ENCODE measurements around the gene GAL3ST2.
"Not testable (repeated sequence)": the region's sequence is repeated elsewhere in the genome, so short reads cannot be mapped to it uniquely, and the experiment has no call there.

Gene GAL3ST2

GRCh38 chr2:241809383-241810306, 33.0 kb downstream of the GAL3ST2 start:
- no peak for DNase-seq (ENCODE audit: low spot score)

- DNase-seq (ENCODE audit: low spot score), result no peak
Observed at GRCh38 chr2:241810307-241811200, 33.9 kb downstream of the GAL3ST2 start.

DNA sequence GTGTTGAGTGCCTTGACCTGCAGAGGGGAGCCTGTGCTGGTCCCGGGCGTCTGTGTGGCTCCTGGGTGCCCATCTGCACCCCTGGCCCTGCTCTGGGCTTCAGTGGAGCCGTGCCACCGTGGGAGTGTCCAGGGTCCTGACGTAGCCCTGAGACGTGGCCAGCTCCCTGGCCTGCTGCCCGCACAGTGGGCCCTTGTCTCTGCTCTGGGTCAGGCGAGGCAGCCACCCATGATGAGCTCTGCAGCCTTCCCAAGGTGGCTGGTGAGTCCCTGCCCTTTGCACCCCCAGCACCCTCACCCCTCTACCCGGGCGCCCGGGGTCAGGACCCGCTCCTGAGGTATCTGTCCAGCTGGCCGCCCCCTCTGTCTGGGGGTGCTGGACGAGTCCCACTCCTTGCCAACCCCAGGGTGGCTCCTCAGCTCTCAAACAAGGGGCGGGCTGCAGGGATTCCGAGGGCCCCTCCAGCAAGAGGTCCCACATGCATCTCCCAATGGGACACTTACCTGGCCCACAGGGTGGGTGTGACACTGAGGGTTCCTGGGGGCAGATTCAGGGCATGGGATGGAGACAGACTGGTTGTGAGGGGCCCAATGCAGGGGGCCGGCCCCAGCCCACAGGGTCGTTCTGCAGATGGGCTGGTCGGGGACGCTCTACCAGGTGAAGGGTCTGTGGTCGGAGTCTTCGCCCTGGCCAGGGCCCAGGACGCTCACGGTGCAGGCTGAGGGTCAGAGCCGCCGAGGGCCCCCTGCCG, 34.8 kb downstream of the GAL3ST2 start:
- no peak for DNase-seq (ENCODE audit: low spot score)

GRCh38 chr2:241811952-241812729, 35.5 kb downstream of the GAL3ST2 start:
- DNase-seq (ENCODE audit: low spot score), result no peak

GRCh38 chr2:241812730-241813643, 36.4 kb downstream of the GAL3ST2 start:
- DNase-seq (ENCODE audit: low spot score), result no peak

- no peak for DNase-seq (ENCODE audit: low spot score)
Observed at GRCh38 chr2:241813644-241814392, 37.2 kb downstream of the GAL3ST2 start.

DNA sequence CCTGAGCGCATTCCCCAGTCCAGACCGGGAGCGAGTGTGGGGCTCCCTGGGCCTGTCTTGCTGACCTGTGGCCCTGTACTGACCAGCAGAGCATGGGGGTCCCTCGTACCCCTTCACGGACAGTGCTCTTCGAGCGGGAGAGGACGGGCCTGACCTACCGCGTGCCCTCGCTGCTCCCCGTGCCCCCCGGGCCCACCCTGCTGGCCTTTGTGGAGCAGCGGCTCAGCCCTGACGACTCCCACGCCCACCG, 37.7 kb downstream of the GAL3ST2 start:
- no peak for DNase-seq (ENCODE audit: low spot score)

GRCh38 chr2:241814643-241815476, 38.2 kb downstream of the GAL3ST2 start:
- DNase-seq (ENCODE audit: low spot score), result no peak

DNA sequence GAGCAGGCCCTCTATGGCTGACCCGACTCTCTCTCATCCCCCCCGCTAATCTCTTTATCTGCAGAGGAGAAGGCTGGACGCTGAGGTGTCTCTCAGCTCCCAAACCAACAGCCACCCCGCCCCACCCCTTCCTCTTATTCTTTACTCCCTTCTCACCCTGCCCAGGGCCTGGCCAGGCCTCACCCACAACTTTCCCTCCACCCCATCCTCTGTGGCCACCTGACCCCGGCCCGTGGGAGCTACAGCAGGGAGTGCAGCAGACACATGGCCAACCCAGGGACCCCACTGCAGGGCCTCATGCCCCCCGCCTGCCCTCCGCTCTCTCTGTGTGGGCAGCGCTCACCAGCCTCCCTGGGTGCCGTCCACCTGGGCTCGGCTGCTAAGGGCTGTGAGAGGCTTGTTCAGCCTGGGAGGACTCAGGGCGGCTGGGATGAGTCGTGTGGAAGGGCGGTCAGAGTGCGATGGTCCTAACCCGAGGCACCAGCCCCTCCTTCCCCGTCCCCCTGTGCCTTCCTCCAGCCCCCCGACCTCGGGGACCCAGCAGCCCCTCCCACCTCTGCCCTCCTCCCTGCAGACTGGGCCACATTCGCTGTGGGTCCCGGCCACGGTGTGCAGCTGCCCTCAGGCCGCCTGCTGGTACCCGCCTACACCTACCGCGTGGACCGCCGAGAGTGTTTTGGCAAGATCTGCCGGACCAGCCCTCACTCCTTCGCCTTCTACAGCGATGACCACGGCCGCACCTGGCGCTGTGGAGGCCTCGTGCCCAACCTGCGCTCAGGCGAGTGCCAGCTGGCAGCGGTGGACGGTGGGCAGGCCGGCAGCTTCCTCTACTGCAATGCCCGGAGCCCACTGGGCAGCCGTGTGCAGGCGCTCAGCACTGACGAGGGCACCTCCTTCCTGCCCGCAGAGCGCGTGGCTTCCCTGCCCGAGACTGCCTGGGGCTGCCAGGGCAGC, 39.1 kb downstream of the GAL3ST2 start:
- no peak for DNase-seq (ENCODE audit: low spot score)

DNA sequence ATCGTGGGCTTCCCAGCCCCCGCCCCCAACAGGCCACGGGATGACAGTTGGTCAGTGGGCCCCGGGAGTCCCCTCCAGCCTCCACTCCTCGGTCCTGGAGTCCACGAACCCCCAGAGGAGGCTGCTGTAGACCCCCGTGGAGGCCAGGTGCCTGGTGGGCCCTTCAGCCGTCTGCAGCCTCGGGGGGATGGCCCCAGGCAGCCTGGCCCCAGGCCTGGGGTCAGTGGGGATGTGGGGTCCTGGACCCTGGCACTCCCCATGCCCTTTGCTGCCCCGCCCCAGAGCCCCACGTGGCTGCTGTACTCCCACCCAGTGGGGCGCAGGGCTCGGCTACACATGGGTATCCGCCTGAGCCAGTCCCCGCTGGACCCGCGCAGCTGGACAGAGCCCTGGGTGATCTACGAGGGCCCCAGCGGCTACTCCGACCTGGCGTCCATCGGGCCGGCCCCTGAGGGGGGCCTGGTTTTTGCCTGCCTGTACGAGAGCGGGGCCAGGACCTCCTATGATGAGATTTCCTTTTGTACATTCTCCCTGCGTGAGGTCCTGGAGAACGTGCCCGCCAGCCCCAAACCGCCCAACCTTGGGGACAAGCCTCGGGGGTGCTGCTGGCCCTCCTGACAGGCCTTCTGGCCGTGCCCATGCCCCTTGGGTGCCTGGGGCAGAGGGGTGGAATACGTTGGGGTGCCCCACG, 40.0 kb downstream of the GAL3ST2 start:
- DNase-seq (ENCODE audit: low spot score), result no peak

GRCh38 chr2:241817126-241817820, 40.7 kb downstream of the GAL3ST2 start:
- DNase-seq (ENCODE audit: low spot score), result no peak

DNA sequence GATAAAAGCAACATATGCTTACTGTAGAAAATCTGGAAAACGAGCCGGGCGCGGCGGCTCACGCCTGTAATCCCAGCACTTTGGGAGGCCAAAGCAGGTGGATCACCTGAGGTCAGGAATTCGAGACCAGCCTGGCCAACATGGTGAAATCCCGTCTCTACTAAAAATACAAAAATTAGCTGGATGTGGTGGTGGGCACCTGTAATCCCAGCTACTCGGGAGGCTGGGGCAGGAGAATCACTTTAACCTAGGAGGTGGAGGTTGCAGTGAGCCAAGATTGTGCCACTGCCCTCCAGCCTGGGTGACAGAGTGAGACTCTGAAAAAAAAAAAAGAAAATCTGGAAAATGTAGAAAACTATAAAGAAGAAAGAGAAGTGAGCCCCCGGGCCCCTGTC, 41.2 kb downstream of the GAL3ST2 start:
- not testable (repeated sequence) for DNase-seq (ENCODE audit: low spot score)

GRCh38 chr2:241818229-241818942, 41.8 kb downstream of the GAL3ST2 start:
- DNase-seq (ENCODE audit: low spot score), result no peak

GRCh38 chr2:241818943-241819270, 42.3 kb downstream of the GAL3ST2 start:
- DNase-seq (ENCODE audit: low spot score), result no peak

GRCh38 chr2:241819947-241820624, 43.5 kb downstream of the GAL3ST2 start:
- DNase-seq (ENCODE audit: low spot score), result not testable (repeated sequence)
